Glomerular endothelial cell (primary cell): Measurements from ENCODE around the gene E2F8. TPM values are rescaled to one million over a fixed set of nuclear protein-coding genes. Genes with fewer than 3 reads are reported as not detected.
"Not testable (repeated sequence)": the region's sequence is repeated elsewhere in the genome, so short reads cannot be mapped to it uniquely, and the experiment has no call there.

Source experiments
- DNase-seq: peaks from one replicate; pipeline ENCODE4 v3.0.0-alpha.2; 2011; ENCODE audit warnings: low read depth, low spot score; ENCODE audit errors: extremely low read depth
- total RNA-seq: library from RNA; depleted of rRNA; stranded (reverse); fragments of >200 nt; gene quantifications from 2 replicates; pipeline ENCODE4 v1.2.3, GENCODE V29; 2015

E2F8 gene
- 0.53 and 2.3 TPM in 2 replicates for total RNA-seq

- DNase-seq = peak; percentile 65
Observed at GRCh38 chr11:19240420-19241259, at the start of gene E2F8. Gene E2F8, minus strand, starts transcription at chr11:19240945. Its CDS starts 824 bp downstream, at chr11:19240121.

GRCh38 chr11:19290356-19290755, 49.6 kb upstream of the E2F8 start:
- no peak for DNase-seq

- no peak for DNase-seq
Observed at GRCh38 chr11:19288256-19288655, 47.5 kb upstream of the E2F8 start.

- no peak for DNase-seq
Observed at GRCh38 chr11:19286411-19286810, 45.7 kb upstream of the E2F8 start.

- no peak for DNase-seq
Observed at GRCh38 chr11:19284881-19285280, 44.1 kb upstream of the E2F8 start.

- DNase-seq = no peak
Observed at GRCh38 chr11:19283991-19284390, 43.2 kb upstream of the E2F8 start.

GRCh38 chr11:19281555-19281954, 40.8 kb upstream of the E2F8 start:
- DNase-seq = no peak

GRCh38 chr11:19281041-19281440, 40.3 kb upstream of the E2F8 start:
- DNase-seq = no peak

GRCh38 chr11:19279451-19279850, 38.7 kb upstream of the E2F8 start:
- DNase-seq = no peak

GRCh38 chr11:19276859-19277808, 36.4 kb upstream of the E2F8 start:
- DNase-seq = no peak

GRCh38 chr11:19275496-19275895, 34.8 kb upstream of the E2F8 start:
- no peak for DNase-seq

GRCh38 chr11:19273219-19273618, 32.5 kb upstream of the E2F8 start:
- DNase-seq = not testable (repeated sequence)

GRCh38 chr11:19268909-19269308, 28.2 kb upstream of the E2F8 start:
- DNase-seq = no peak

- DNase-seq = no peak
Observed at GRCh38 chr11:19267567-19267966, 26.8 kb upstream of the E2F8 start.

- no peak for DNase-seq
Observed at GRCh38 chr11:19263333-19263732, 22.6 kb upstream of the E2F8 start.

- peak; percentile 27 for DNase-seq
Observed at GRCh38 chr11:19259487-19260345, 19.0 kb upstream of the E2F8 start.

GRCh38 chr11:19258641-19259230, 18.0 kb upstream of the E2F8 start:
- DNase-seq = no peak

- not testable (repeated sequence) for DNase-seq
Observed at GRCh38 chr11:19254441-19254840, 13.7 kb upstream of the E2F8 start.

- no peak for DNase-seq
Observed at GRCh38 chr11:19253817-19254216, 13.1 kb upstream of the E2F8 start.

- no peak for DNase-seq
Observed at GRCh38 chr11:19253153-19253745, 12.5 kb upstream of the E2F8 start.
